GM23338 (cell line): ENCODE results near the gene HIVEP3.

Source experiments
- EZH2 ChIP-seq: fragments of 200-600 bp; sonication (generic); IDR thresholded peaks from one replicate; pipeline ENCODE4 v1.8.0; 2017; ENCODE audit warnings: antibody characterized with exemption, mild to moderate bottlenecking, low read depth; ENCODE audit not compliant: unreplicated experiment
- EZH2phosphoT487 ChIP-seq: fragments of 200-600 bp; sonication (generic); IDR thresholded peaks from one replicate; pipeline ENCODE4 v1.8.1; 2018; ENCODE audit warnings: antibody characterized with exemption; ENCODE audit not compliant: unreplicated experiment
- JUNB ChIP-seq: IDR thresholded peaks from one replicate; pipeline ENCODE4 v1.6.1; 2016; ENCODE audit warnings: antibody characterized with exemption; ENCODE audit not compliant: unreplicated experiment
- POLR2AphosphoS5 ChIP-seq: IDR thresholded peaks from 2 replicates; pipeline ENCODE4 v1.6.1; 2016; ENCODE audit warnings: antibody characterized with exemption, low read depth
- STAT1 ChIP-seq: IDR thresholded peaks from one replicate; pipeline ENCODE4 v1.6.1; 2016; ENCODE audit warnings: antibody characterized with exemption; ENCODE audit not compliant: unreplicated experiment
- ZNF114 ChIP-seq: fragments of 250-450 bp; sonication (Bioruptor Pico); IDR thresholded peaks from 2 replicates; pipeline ENCODE4 v1.5.0; 2020; ENCODE audit warnings: mild to moderate bottlenecking, moderate library complexity
- TF ChIP-seq, protein P1 (sequence below), 2 experiments: fragments of 200-600 bp in 1 of 2; sonication (generic) in 1 of 2; conservative IDR thresholded peaks; 2 replicates each; pipeline versions ENCODE4 v1.5.1 to v1.6.1; 2016 to 2017; ENCODE audit warnings: antibody characterized with exemption in 2 of 2, low read depth in 2 of 2, mild to moderate bottlenecking in 2 of 2, moderate library complexity in 1 of 2
- TF ChIP-seq, protein P2 (sequence below): IDR thresholded peaks from one replicate; pipeline ENCODE4 v1.6.1; 2018; ENCODE audit warnings: antibody characterized with exemption; ENCODE audit not compliant: unreplicated experiment

DNA sequence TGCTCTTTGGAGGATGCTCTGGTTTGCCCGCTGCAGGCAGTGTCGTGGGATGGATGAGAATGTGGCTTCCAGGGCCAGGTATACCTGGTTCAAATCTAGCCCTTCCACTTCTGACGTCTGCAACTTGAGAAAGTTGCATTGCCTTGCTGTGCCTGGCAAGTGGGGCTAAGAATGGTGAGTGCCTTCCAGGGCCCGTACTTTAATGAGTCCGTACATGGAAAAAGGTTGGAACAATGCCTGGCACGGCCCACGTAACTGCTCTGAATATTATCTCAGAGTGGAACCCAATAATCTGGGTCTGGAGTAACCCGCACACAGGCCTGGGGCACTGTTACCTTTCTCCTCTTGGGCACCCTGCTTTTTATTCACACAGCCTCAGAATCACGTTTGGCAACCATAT, 287.6 kb downstream of the HIVEP3 start:
- TF ChIP-seq EZH2 = no peak
- TF ChIP-seq, protein P1, sequence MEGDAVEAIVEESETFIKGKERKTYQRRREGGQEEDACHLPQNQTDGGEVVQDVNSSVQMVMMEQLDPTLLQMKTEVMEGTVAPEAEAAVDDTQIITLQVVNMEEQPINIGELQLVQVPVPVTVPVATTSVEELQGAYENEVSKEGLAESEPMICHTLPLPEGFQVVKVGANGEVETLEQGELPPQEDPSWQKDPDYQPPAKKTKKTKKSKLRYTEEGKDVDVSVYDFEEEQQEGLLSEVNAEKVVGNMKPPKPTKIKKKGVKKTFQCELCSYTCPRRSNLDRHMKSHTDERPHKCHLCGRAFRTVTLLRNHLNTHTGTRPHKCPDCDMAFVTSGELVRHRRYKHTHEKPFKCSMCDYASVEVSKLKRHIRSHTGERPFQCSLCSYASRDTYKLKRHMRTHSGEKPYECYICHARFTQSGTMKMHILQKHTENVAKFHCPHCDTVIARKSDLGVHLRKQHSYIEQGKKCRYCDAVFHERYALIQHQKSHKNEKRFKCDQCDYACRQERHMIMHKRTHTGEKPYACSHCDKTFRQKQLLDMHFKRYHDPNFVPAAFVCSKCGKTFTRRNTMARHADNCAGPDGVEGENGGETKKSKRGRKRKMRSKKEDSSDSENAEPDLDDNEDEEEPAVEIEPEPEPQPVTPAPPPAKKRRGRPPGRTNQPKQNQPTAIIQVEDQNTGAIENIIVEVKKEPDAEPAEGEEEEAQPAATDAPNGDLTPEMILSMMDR (conservative IDR thresholded peaks at IDR 0.05; ENCODE audit: low read depth in 2 of 2) = no peak
- TF ChIP-seq, protein P2, sequence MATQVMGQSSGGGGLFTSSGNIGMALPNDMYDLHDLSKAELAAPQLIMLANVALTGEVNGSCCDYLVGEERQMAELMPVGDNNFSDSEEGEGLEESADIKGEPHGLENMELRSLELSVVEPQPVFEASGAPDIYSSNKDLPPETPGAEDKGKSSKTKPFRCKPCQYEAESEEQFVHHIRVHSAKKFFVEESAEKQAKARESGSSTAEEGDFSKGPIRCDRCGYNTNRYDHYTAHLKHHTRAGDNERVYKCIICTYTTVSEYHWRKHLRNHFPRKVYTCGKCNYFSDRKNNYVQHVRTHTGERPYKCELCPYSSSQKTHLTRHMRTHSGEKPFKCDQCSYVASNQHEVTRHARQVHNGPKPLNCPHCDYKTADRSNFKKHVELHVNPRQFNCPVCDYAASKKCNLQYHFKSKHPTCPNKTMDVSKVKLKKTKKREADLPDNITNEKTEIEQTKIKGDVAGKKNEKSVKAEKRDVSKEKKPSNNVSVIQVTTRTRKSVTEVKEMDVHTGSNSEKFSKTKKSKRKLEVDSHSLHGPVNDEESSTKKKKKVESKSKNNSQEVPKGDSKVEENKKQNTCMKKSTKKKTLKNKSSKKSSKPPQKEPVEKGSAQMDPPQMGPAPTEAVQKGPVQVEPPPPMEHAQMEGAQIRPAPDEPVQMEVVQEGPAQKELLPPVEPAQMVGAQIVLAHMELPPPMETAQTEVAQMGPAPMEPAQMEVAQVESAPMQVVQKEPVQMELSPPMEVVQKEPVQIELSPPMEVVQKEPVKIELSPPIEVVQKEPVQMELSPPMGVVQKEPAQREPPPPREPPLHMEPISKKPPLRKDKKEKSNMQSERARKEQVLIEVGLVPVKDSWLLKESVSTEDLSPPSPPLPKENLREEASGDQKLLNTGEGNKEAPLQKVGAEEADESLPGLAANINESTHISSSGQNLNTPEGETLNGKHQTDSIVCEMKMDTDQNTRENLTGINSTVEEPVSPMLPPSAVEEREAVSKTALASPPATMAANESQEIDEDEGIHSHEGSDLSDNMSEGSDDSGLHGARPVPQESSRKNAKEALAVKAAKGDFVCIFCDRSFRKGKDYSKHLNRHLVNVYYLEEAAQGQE = no peak
- TF ChIP-seq EZH2phosphoT487 = no peak
- no peak for TF ChIP-seq POLR2AphosphoS5
- no peak for TF ChIP-seq JUNB
- TF ChIP-seq STAT1 = no peak
- no peak for TF ChIP-seq ZNF114 (CRISPR knock-in tag)
